B cell (primary cell): ENCODE data around the gene TINAGL1. TPM values are rescaled to one million over a fixed set of nuclear protein-coding genes. Genes with fewer than 3 reads are reported as not detected.

Source experiments
- ATAC-seq: fragments of 200-7000 bp; cut with Tn5 transposase; one replicate; pipeline ENCODE4 v1.10.0; 2021; ENCODE audit warnings: low read depth, mild to moderate bottlenecking, moderate number of reproducible peaks, moderate library complexity
- CTCF ChIA-PET: fragments of 350-600 bp; sonication (Branson Sonifier 250); formaldehyde crosslinking; loops from one replicate; lab custom pipeline; 2021; ENCODE audit warnings: antibody characterized with exemption, inconsistent platforms; lab: Charles Lee
- POLR2A ChIA-PET: fragments of 350-600 bp; sonication (Branson Sonifier 250); formaldehyde crosslinking; loops from one replicate; lab custom pipeline; 2021; ENCODE audit warnings: antibody characterized with exemption; lab: Charles Lee
- DNase-seq: peaks from one replicate; pipeline ENCODE4 v3.0.0; 2013
- H2AFZ ChIP-seq: 2 replicates; pipeline ENCODE4 v1.6.1; 2012; ENCODE audit warnings: mild to moderate bottlenecking, low read depth, low read length; ENCODE audit not compliant: insufficient read depth, poor library complexity, severe bottlenecking
- H3K27ac ChIP-seq, 2 donors: 1 replicate in 1 of 2; 2 replicates in 1 of 2; pipeline ENCODE4 v1.5.1; 2012 to 2013; ENCODE audit warnings: low read length in 2 of 2, mild to moderate bottlenecking in 2 of 2, moderate library complexity in 1 of 2
- H3K27me3 ChIP-seq, 4 experiments: fragments of 200-600 bp in 1 of 4; sonication (generic) in 1 of 4; replicated peaks in 1 of 4; 1 replicate in 2 of 4; 2 replicates in 2 of 4; pipeline versions ENCODE4 v1.6.1 to v1.7.0; 2013 to 2016; ENCODE audit warnings: low read length in 3 of 4, mild to moderate bottlenecking in 2 of 4, mixed read lengths in 1 of 4, moderate library complexity in 1 of 4; ENCODE audit not compliant: insufficient read depth in 4 of 4, control insufficient read depth in 3 of 4; ENCODE audit errors: control extremely low read depth in 1 of 4
- H3K36me3 ChIP-seq, 2 experiments: replicated peaks in 1 of 2; 1 replicate in 1 of 2; 2 replicates in 1 of 2; pipeline versions ENCODE4 v1.6.1 to v1.7.1; 2013; ENCODE audit warnings: low read length in 1 of 2; ENCODE audit not compliant: insufficient read depth in 2 of 2, control insufficient read depth in 1 of 2; ENCODE audit errors: control extremely low read depth in 1 of 2, extremely low read depth in 1 of 2
- H3K4me1 ChIP-seq, 2 donors: fragments of 200-600 bp in 1 of 2; sonication (generic) in 1 of 2; 1 replicate in 1 of 2; 2 replicates in 1 of 2; pipeline versions ENCODE4 v1.5.1 to v1.6.1; 2013 to 2017; ENCODE audit warnings: low read length in 2 of 2; ENCODE audit not compliant: control insufficient read depth in 2 of 2, insufficient read depth in 2 of 2
- H3K4me2 ChIP-seq: replicated peaks from 2 replicates; pipeline ENCODE3; 2012; ENCODE audit warnings: mild to moderate bottlenecking, low read depth, low read length; ENCODE audit not compliant: poor library complexity, severe bottlenecking
- H3K4me3 ChIP-seq, 5 experiments: fragments of 200-600 bp in 1 of 5; sonication (generic) in 1 of 5; 1 replicate in 3 of 5; 2 replicates in 2 of 5; pipeline versions ENCODE4 v1.5.1 to v1.7.0; 2011 to 2016; ENCODE audit warnings: low read length in 4 of 5, mild to moderate bottlenecking in 4 of 5, low read depth in 2 of 5, control low read depth in 1 of 5, moderate library complexity in 1 of 5; ENCODE audit not compliant: insufficient read depth in 1 of 5; ENCODE audit errors: control extremely low read depth in 1 of 5, extremely low read depth in 1 of 5
- H3K79me2 ChIP-seq: fragments of 200-600 bp; sonication (generic); one replicate; pipeline ENCODE4 v1.6.0; 2016; ENCODE audit warnings: low read length; ENCODE audit not compliant: control insufficient read depth, insufficient read depth
- H3K9ac ChIP-seq: fragments of 200-600 bp; sonication (generic); 2 replicates; pipeline ENCODE4 v1.6.1; 2017; ENCODE audit warnings: mild to moderate bottlenecking, low read length, moderate library complexity
- H3K9me3 ChIP-seq, 3 donors: one replicate each; pipeline versions ENCODE4 v1.6.1 to v1.7.1; 2013; ENCODE audit warnings: low read length in 2 of 3; ENCODE audit not compliant: control insufficient read depth in 2 of 3, insufficient read depth in 1 of 3; ENCODE audit errors: control extremely low read depth in 1 of 3
- H4K20me1 ChIP-seq: 2 replicates; pipeline ENCODE4 v1.6.0; 2012; ENCODE audit warnings: mild to moderate bottlenecking, low read length; ENCODE audit not compliant: insufficient read depth, control insufficient read depth, poor library complexity, severe bottlenecking
- H3K27ac Mint-ChIP-seq: one replicate; pipeline ENCODE4 v1.8.0; 2021; ENCODE audit warnings: mixed read lengths
- H3K27me3 Mint-ChIP-seq: one replicate; pipeline ENCODE4 v1.8.0; 2021; ENCODE audit warnings: mixed read lengths
- H3K4me1 Mint-ChIP-seq: one replicate; pipeline ENCODE4 v1.8.0; 2021; ENCODE audit warnings: mixed read lengths
- H3K4me3 Mint-ChIP-seq: one replicate; pipeline ENCODE4 v1.8.0; 2021; ENCODE audit warnings: mixed read lengths
- H3K9me3 Mint-ChIP-seq: one replicate; pipeline ENCODE4 v1.8.0; 2022; ENCODE audit warnings: mixed read lengths; ENCODE audit not compliant: insufficient read depth
- CTCF ChIP-seq: fragments of 200-600 bp; IDR thresholded peaks from one replicate; pipeline ENCODE4 v1.8.0; 2022; ENCODE audit warnings: antibody characterized with exemption, mild to moderate bottlenecking
- EZH2 ChIP-seq: IDR thresholded peaks from 2 replicates; pipeline ENCODE4 v1.6.1; 2012; ENCODE audit warnings: borderline replicate concordance, low read depth, mild to moderate bottlenecking, moderate library complexity, low read length; ENCODE audit not compliant: insufficient read depth, poor library complexity, severe bottlenecking
- WGBS: methylation state at CpG from one replicate; pipeline ENCODE4 v1.1.5; 2013; ENCODE audit warnings: missing lambda C conversion rate; ENCODE audit not compliant: insufficient coverage; 5-methylcytosine and 5-hydroxymethylcytosine counted together
- intact Hi-C: fragments of 100-400 bp; cut with micrococcal nuclease; formaldehyde crosslinking; loops from one replicate; pipeline ENCODE4 v1.10.0; 2022
- polyA plus RNA-seq: library from polyadenylated mRNA; depleted of rRNA; stranded (reverse); fragments of >200 nt; gene quantifications from 2 replicates; pipeline ENCODE4 v1.2.3, GENCODE V29; 2012
- total RNA-seq, 2 donors: library from RNA; stranded (reverse); fragments of 120-200 nt in 1 of 2; gene quantifications; 1 replicate in 1 of 2; 2 replicates in 1 of 2; pipeline versions ENCODE4 v1.2.3 to v1.2.4, GENCODE V29; 2013 to 2022

Gene TINAGL1
- total and polyA plus RNA-seq, 2 donors (not counting 1 experiment from before 2014, with no cell fraction given), result not detected

GRCh38 chr1:31549809-31550620 is 26.3 kb upstream of the TINAGL1 start:
- no peak overlapping the region for H3K9ac ChIP-seq
- peaks cover 11% of the 10 kb centered on the region for H3K27me3 Mint-ChIP-seq
- peaks cover 10% of the 10 kb centered on the region for H3K4me1 Mint-ChIP-seq
- ChIA-PET POLR2A (interaction anchor here (0.7 kb wide), 1 partner anchor 282 kb away, joined by 3 read pairs; no protein-coding TSS in a partner anchor), CTCF (interaction anchor here (0.6 to 4.6 kb wide), 18 partner anchors 8 to 1942 kb away, joined by 3 to 57 read pairs (median 6); no protein-coding TSS in a partner anchor)
- H3K27me3 ChIP-seq, result peaks cover 0 to 6% (median 1%) of the 10 kb centered on the region in 4 experiments
- no peak overlapping the region for H3K4me3 Mint-ChIP-seq
- ATAC-seq (no peak), DNase-seq (no peak)
- no peak overlapping the region for H3K4me2 ChIP-seq
- H3K27ac Mint-ChIP-seq, result no peak overlapping the region
- H3K79me2 ChIP-seq, result no peaks in the 10 kb centered on the region
- H2AFZ ChIP-seq, result no peak overlapping the region
- WGBS, result 55% methylated on average over 2 of the region's 7 CpGs
- H3K9me3 Mint-ChIP-seq, result no peaks in the 10 kb centered on the region
- no peak overlapping the region for H3K27ac ChIP-seq
- H3K4me3 ChIP-seq, result no peak overlapping the region
- H4K20me1 ChIP-seq, result no peaks in the 10 kb centered on the region
- H3K36me3 ChIP-seq, result no peaks in the 10 kb centered on the region
- H3K9me3 ChIP-seq, result no peaks in the 10 kb centered on the region
- intact Hi-C loops, result loop anchor here (1.0 to 2.0 kb wide), 5 partner anchors 127 to 831 kb away; partner anchors contain the start of genes SNRNP40 and ZCCHC17
- TF ChIP-seq EZH2 (no peak), CTCF (no peak)
- H3K4me1 ChIP-seq, result peaks cover 6 to 11% of the 10 kb centered on the region in 2 donors

DNA sequence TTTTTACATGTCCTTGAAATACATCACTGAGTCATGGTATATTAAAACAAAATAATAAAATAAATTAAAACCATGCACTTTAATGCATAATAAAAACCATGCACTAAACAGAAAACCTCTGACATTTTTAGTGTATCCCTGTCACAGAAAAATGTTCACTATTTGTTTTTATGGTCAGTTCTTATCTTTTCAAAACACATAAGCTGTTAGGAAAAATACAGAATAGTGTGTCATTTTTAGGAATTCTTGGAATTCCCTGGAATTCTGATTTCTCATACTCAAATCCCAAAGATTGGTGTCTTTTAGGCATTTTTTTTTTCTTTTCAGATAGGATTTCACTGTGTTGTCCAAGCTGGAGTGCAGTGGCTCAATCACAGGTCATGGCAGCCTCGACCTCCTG is 25.1 kb upstream of the TINAGL1 start:
- Histone ChIP-seq H3K27ac (no peak overlapping the region), H3K9me3 (no peaks in the 10 kb centered on the region), H3K36me3 (no peaks in the 10 kb centered on the region), H3K27me3 (peaks cover 0 to 6% (median 1%) of the 10 kb centered on the region in 4 experiments), H3K9ac (no peak overlapping the region), H4K20me1 (no peaks in the 10 kb centered on the region), H3K4me1 (peaks cover 6 to 11% of the 10 kb centered on the region in 2 donors), H3K4me3 (no peak overlapping the region), H2AFZ (no peak overlapping the region), H3K79me2 (no peaks in the 10 kb centered on the region), H3K4me2 (no peak overlapping the region)
- CTCF ChIA-PET, result interaction anchor here (3.9 kb wide), 1 partner anchor 368 kb away, joined by 42 read pairs; no protein-coding TSS in a partner anchor
- Mint-ChIP-seq H3K27ac (no peak overlapping the region), H3K27me3 (peaks cover 11% of the 10 kb centered on the region), H3K9me3 (no peaks in the 10 kb centered on the region), H3K4me1 (peaks cover 10% of the 10 kb centered on the region), H3K4me3 (no peak overlapping the region)
- intact Hi-C loops, result no loop called here
- POLR2A ChIA-PET, result no interaction called here
- DNase-seq, result no peak
- WGBS, result 80% methylated on average over 1 of the region's 1 CpG
- TF ChIP-seq EZH2 (no peak), CTCF (no peak)
- no peak for ATAC-seq
